SU-DHL-6 (cell line): ENCODE results near the gene PHPT1.

Experiments used
- H2AFZ ChIP-seq: fragments of 200-600 bp; sonication (generic); 2 replicates; pipeline ENCODE4 v1.6.1; 2014; ENCODE audit warnings: low read depth, mild to moderate bottlenecking, moderate library complexity, mixed read lengths, antibody characterized with exemption, low read length; ENCODE audit not compliant: severe bottlenecking
- H3F3A ChIP-seq: fragments of 200-600 bp; shearing (Covaris generic); 2 replicates; pipeline ENCODE4 v1.6.0; 2016; ENCODE audit warnings: antibody characterized with exemption, mild to moderate bottlenecking; ENCODE audit not compliant: insufficient read depth
- H3K27ac ChIP-seq: fragments of 200-600 bp; sonication (generic); 2 replicates; pipeline ENCODE4 v1.5.1; 2016; ENCODE audit warnings: low read depth, mild to moderate bottlenecking, low read length, moderate library complexity, mixed read lengths
- H3K27me3 ChIP-seq: fragments of 200-600 bp; sonication (generic), shearing (Covaris generic); 2 replicates; pipeline ENCODE4 v1.6.0; 2014; ENCODE audit warnings: mild to moderate bottlenecking, low read length
- H3K36me3 ChIP-seq: fragments of 200-600 bp; sonication (generic); 2 replicates; pipeline ENCODE4 v1.6.1; 2014; ENCODE audit warnings: mild to moderate bottlenecking, low read length, mixed read lengths
- H3K4me2 ChIP-seq: fragments of 300-600, 200-600 bp; shearing (Covaris generic), sonication (generic); 2 replicates; pipeline ENCODE4 v1.6.0; 2014; ENCODE audit warnings: low read length, low read depth, mild to moderate bottlenecking; ENCODE audit not compliant: poor library complexity, severe bottlenecking
- H3K4me3 ChIP-seq: fragments of 200-600 bp; sonication (generic); 2 replicates; pipeline ENCODE4 v1.5.1; 2014; ENCODE audit warnings: antibody characterized with exemption, low read length, mild to moderate bottlenecking, mixed read lengths; ENCODE audit not compliant: insufficient read depth, poor library complexity, severe bottlenecking
- H3K79me2 ChIP-seq: fragments of 200-600 bp; sonication (generic); 2 replicates; pipeline ENCODE4 v1.6.1; 2014; ENCODE audit warnings: mild to moderate bottlenecking, low read length, moderate library complexity; ENCODE audit not compliant: insufficient read depth
- H3K9ac ChIP-seq: fragments of 200-600 bp; sonication (generic); 2 replicates; pipeline ENCODE4 v1.7.0; 2014; ENCODE audit warnings: mild to moderate bottlenecking, low read length
- H3K9me2 ChIP-seq: fragments of 200-600 bp; sonication (generic); replicated peaks from 2 replicates; pipeline ENCODE4 v1.6.1; 2014; ENCODE audit warnings: low read length; ENCODE audit not compliant: insufficient read depth
- H3K9me3 ChIP-seq: fragments of 200-600 bp; sonication (generic); 2 replicates; pipeline ENCODE4 v1.6.1; 2014; ENCODE audit warnings: low read length, mixed read lengths; ENCODE audit not compliant: insufficient read depth
- H4K20me1 ChIP-seq: fragments of 200-600 bp; sonication (generic); 2 replicates; pipeline ENCODE4 v1.6.1; 2014; ENCODE audit warnings: low read depth, mild to moderate bottlenecking, antibody characterized with exemption, low read length, moderate library complexity, mixed read lengths
- EZH2phosphoT487 ChIP-seq: fragments of 200-600 bp; sonication (generic), shearing (Covaris generic); conservative IDR thresholded peaks from 2 replicates; pipeline ENCODE4 v1.6.1; 2018; ENCODE audit warnings: mild to moderate bottlenecking, antibody characterized with exemption, low read length, moderate library complexity, mixed read lengths
- TF ChIP-seq, protein P1 (sequence below): fragments of 200-600 bp; sonication (generic); IDR thresholded peaks from one replicate; pipeline ENCODE4 v1.5.1; 2017; ENCODE audit warnings: antibody characterized with exemption, mild to moderate bottlenecking, low read length, moderate library complexity; ENCODE audit not compliant: insufficient read depth, poor library complexity, severe bottlenecking

The PHPT1 gene

DNA sequence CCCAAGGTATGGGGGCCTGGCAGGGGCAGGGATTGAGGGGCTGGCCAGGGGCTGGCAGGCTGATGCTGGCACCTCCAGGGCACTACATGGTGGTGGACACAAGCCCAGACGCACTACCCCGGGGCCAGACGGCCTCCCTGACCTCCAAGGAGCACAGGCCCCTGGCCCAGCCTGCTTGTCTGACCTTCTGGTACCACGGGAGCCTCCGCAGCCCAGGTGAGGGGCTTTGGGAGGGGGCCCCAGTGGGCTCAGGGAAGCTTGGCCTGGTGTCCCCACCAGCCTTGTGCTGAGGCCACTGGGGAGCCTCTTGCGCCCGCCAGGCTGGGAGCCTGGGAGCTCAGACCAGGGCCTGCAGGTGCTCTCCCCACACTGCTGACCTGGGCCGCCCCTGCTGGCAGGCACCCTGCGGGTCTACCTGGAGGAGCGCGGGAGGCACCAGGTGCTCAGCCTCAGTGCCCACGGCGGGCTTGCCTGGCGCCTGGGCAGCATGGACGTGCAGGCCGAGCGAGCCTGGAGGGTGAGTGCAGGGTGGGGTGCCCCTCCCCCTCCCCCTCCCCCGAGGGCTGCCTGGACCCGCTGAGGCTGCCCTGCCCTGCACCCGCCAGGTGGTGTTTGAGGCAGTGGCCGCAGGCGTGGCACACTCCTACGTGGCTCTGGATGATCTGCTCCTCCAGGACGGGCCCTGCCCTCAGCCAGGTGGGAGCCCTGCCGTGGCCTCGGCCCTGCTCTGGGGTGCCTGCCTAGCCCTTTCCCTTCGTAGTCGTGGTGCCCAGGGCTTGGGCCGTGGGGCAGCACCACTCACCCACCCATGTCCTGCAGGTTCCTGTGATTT, 8.6 kb downstream of the PHPT1 start:
- no peaks in the 10 kb centered on the region for H3F3A ChIP-seq
- no peaks in the 10 kb centered on the region for H4K20me1 ChIP-seq
- H3K4me2 ChIP-seq: no peak overlapping the region
- H3K9me2 ChIP-seq: no peaks in the 10 kb centered on the region
- H3K9ac ChIP-seq: no peak overlapping the region
- no peaks in the 10 kb centered on the region for H3K36me3 ChIP-seq
- TF ChIP-seq, protein P1, sequence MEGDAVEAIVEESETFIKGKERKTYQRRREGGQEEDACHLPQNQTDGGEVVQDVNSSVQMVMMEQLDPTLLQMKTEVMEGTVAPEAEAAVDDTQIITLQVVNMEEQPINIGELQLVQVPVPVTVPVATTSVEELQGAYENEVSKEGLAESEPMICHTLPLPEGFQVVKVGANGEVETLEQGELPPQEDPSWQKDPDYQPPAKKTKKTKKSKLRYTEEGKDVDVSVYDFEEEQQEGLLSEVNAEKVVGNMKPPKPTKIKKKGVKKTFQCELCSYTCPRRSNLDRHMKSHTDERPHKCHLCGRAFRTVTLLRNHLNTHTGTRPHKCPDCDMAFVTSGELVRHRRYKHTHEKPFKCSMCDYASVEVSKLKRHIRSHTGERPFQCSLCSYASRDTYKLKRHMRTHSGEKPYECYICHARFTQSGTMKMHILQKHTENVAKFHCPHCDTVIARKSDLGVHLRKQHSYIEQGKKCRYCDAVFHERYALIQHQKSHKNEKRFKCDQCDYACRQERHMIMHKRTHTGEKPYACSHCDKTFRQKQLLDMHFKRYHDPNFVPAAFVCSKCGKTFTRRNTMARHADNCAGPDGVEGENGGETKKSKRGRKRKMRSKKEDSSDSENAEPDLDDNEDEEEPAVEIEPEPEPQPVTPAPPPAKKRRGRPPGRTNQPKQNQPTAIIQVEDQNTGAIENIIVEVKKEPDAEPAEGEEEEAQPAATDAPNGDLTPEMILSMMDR: no peak
- TF ChIP-seq EZH2phosphoT487: no peak
- H3K27me3 ChIP-seq: no peaks in the 10 kb centered on the region
- H2AFZ ChIP-seq: no peak overlapping the region
- no peaks in the 10 kb centered on the region for H3K79me2 ChIP-seq
- H3K9me3 ChIP-seq: no peaks in the 10 kb centered on the region
- no peak overlapping the region for H3K27ac ChIP-seq
- H3K4me3 ChIP-seq: no peak overlapping the region

DNA sequence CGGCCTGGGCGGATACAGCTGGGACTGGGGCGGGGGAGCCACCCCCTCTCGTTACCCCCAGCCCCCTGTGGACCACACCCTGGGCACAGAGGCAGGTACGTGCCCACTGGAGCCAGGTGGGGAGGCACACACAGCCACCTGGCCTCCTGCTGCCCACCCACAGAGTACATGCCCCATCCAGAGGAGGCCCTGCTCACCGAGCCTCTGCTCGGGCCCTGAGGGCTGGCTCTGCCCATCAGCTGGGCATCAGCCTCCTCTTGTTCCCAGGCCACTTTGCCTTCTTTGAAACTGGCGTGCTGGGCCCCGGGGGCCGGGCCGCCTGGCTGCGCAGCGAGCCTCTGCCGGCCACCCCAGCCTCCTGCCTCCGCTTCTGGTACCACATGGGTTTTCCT, 9.2 kb downstream of the PHPT1 start:
- no peaks in the 10 kb centered on the region for H3K9me3 ChIP-seq
- no peaks in the 10 kb centered on the region for H4K20me1 ChIP-seq
- no peak overlapping the region for H3K4me3 ChIP-seq
- no peaks in the 10 kb centered on the region for H3K36me3 ChIP-seq
- no peak overlapping the region for H2AFZ ChIP-seq
- no peak for TF ChIP-seq EZH2phosphoT487
- TF ChIP-seq, protein P1: no peak
- H3K79me2 ChIP-seq: no peaks in the 10 kb centered on the region
- no peaks in the 10 kb centered on the region for H3K27me3 ChIP-seq
- no peak overlapping the region for H3K4me2 ChIP-seq
- H3K9me2 ChIP-seq: no peaks in the 10 kb centered on the region
- no peak overlapping the region for H3K9ac ChIP-seq
- H3K27ac ChIP-seq: no peak overlapping the region
- no peaks in the 10 kb centered on the region for H3F3A ChIP-seq

DNA sequence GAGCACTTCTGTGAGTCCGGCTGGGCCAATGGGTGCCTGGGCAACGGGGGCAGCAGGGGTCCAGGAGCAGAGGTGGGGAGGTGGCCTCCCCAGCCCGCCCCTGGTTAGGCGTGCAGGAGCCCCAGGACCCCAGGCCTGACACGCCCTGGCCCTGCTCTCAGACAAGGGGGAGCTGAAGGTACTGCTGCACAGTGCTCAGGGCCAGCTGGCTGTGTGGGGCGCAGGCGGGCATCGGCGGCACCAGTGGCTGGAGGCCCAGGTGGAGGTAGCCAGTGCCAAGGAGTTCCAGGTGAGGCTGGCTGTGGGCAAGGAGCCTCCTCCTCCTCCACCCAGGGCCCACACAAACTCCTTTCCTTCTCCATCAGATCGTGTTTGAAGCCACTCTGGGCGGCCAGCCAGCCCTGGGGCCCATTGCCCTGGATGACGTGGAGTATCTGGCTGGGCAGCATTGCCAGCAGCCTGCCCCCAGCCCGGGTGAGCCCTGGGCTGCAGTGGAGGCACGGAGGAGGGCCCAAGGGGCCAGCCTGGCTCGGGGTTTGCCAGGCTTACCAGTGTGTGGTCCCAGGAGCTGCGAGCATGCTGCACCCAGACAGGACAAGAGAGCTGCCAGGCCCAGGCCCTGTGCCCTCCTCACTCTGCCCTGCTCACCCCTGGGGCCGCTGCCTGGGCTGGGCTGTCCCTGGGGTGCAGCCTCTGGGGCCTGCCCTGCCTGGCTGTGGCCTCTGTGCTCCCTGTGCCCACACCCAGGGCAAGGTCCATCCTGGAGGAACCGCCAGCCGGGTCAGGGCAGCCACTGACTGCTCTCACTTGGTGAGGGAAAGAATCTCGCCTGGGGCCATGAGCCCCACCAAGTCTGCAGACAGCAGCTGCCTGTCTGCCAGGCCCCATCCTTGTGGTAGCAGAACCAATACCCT, 9.9 kb downstream of the PHPT1 start:
- Histone ChIP-seq H3K27ac (no peak overlapping the region), H3K9me2 (no peaks in the 10 kb centered on the region)

More for the DNA sequence above, 9.9 kb downstream of the PHPT1 start:
- H3K4me2 ChIP-seq: no peak overlapping the region
- no peak overlapping the region for H2AFZ ChIP-seq
- H3K27me3 ChIP-seq: no peaks in the 10 kb centered on the region
- no peaks in the 10 kb centered on the region for H3K36me3 ChIP-seq
- no peaks in the 10 kb centered on the region; the same call in 1 of the 2 replicates for H3K79me2 ChIP-seq
- H3F3A ChIP-seq: no peaks in the 10 kb centered on the region
- H3K9me3 ChIP-seq: no peaks in the 10 kb centered on the region
- no peak for TF ChIP-seq EZH2phosphoT487
- TF ChIP-seq, protein P1: no peak
- H4K20me1 ChIP-seq: no peaks in the 10 kb centered on the region
- no peak overlapping the region for H3K4me3 ChIP-seq
- H3K9ac ChIP-seq: no peak overlapping the region
